Measurements from ENCODE around the gene SLF1.

The SLF1 gene

DNA sequence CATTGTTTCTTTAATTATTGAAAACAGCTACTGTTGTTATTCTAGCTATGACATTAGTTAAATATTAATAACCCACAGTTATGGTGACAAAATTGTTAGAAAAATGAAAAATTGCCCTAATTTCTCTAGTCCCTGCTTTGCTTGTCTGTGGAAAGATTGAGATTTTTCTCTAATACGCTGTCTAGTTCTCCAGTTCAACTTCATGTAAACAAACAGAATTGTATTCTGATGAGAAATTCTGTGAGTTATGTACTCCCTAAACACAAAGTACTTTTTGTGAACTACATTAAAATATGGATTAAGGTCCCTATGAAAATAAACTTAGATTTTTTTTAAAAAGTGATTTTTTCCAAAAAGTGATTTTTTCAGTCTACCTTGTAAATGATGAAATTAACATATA lies 8.7 kb downstream of the SLF1 start:
- Mint-ChIP-seq H3K36me3 (ENCODE audit: low read depth) (peaks cover 24% of the 10 kb centered on the region), H3K4me1 (ENCODE audit: low read depth) (peaks cover 13% of the 10 kb centered on the region), H3K9me3 (peaks cover 5% of the 10 kb centered on the region), H3K27me3 (ENCODE audit: low read depth) (no peaks in the 10 kb centered on the region), H3K4me3 (no peak overlapping the region), H3K27ac (no peak overlapping the region)

DNA sequence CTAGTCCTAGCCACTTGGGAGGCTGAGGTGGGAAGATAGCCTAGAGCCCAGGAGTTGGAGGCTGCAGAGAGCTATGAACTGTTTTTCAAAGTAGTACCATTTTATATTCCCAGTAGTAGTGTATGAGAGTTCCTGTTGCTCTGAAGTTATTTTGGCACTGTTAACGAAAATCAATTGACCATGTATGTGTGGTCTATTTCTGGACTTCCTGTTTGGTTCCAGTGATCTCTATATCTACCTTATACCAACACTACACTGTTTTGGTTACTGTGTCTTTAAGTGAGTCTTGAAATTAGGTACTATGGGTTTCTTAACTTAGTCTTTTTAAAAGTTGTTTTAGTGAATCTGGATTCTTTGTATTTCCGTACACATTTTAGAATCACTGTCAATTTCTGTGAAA lies 13.6 kb downstream of the SLF1 start:
- Mint-ChIP-seq H3K36me3 (ENCODE audit: low read depth) (peaks cover 52% of the 10 kb centered on the region), H3K27ac (no peak overlapping the region), H3K9me3 (peaks cover 21% of the 10 kb centered on the region), H3K4me1 (ENCODE audit: low read depth) (peaks cover 20% of the 10 kb centered on the region), H3K4me3 (no peak overlapping the region), H3K27me3 (ENCODE audit: low read depth) (no peaks in the 10 kb centered on the region)

DNA sequence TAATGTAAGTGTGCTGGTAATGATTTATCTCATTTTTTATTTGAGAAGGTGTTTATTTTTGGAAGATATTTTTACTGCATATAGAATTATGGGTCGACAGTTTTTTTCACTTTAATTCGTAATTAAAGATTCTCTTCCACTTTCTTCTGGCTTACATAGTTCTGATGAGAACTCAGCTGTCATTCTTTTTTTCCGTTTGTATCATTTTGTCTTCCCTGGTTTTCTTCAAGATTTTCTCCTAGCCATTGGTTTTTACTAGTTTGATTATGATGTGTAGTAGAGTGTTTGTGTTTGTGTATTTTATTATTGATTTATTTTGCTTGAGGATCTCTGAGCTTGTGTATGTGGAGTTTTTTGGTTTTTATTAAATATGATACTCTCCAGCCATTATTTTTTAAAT lies 21.7 kb downstream of the SLF1 start:
- Mint-ChIP-seq H3K4me3 (no peak overlapping the region), H3K27me3 (ENCODE audit: low read depth) (no peaks in the 10 kb centered on the region), H3K36me3 (ENCODE audit: low read depth) (peaks cover 76% of the 10 kb centered on the region), H3K4me1 (ENCODE audit: low read depth) (peaks cover 18% of the 10 kb centered on the region), H3K27ac (no peak overlapping the region), H3K9me3 (peaks cover 41% of the 10 kb centered on the region)

DNA sequence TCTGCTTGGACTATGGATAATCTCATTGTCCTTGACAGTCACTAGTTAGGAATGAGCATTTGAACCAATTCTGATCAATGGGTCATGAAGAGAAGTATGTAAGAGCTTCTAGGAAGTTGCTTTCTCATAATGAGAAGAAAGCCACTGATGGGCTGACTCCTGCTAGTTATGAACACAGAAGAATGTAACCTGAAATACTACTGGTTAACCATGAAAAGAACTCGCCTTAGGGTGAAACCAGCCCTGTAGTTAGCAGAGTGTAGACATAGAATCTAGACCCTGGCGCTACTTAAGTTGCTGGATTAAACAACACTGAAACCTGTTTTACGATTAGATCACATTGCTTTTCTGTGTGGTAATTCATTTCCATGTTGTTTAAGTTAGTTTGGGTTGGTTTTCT lies 26.6 kb downstream of the SLF1 start:
- Mint-ChIP-seq H3K4me3 (no peak overlapping the region), H3K27me3 (ENCODE audit: low read depth) (no peaks in the 10 kb centered on the region), H3K9me3 (peaks cover 14% of the 10 kb centered on the region), H3K4me1 (ENCODE audit: low read depth) (peaks cover 15% of the 10 kb centered on the region), H3K36me3 (ENCODE audit: low read depth) (peaks cover 44% of the 10 kb centered on the region), H3K27ac (no peak overlapping the region)

DNA sequence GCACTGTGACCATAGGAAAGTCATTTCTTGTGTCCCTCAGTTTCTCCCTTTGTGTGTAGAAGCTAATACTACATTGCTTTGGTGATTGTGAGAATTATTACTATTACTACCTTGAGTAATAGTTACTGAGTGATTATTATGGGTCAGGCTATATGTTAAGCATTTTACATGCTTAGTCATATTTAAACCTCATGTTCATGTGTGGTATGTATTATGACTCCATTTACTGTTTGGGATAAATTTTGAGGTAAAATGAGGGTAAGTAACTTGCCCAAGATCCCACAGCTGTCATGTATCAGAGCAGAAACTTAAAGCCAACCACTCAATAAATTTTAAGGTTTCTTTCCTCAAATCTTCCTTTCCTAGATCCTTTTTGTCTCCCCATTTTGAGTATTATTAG lies 28.3 kb downstream of the SLF1 start:
- H3K4me3 Mint-ChIP-seq, result no peak overlapping the region

DNA sequence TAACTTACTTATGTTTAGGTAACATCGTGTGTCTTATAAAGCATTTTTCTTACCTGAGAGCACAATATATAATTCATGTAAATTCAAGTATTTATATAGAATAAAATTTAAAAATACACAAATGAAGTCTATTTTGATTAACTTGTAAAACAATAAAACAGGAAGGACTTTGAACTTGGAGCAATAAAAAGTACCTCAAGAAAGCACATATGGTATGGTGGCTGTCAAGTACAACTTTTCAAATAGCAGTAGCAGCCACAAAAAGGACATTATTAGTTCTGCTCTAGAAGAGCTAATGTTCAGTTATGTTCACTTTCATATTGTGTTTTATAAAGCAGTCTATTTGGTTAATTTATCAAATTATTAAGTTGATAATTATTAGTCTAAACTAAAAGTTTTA lies 31.4 kb downstream of the SLF1 start:
- no peak overlapping the region for H3K27ac Mint-ChIP-seq
- H3K4me3 Mint-ChIP-seq, result no peak overlapping the region
- peaks cover 30% of the 10 kb centered on the region for H3K36me3 Mint-ChIP-seq (ENCODE audit: low read depth)
- H3K4me1 Mint-ChIP-seq (ENCODE audit: low read depth), result peaks cover 3% of the 10 kb centered on the region
- peaks cover 8% of the 10 kb centered on the region for H3K9me3 Mint-ChIP-seq
- H3K27me3 Mint-ChIP-seq (ENCODE audit: low read depth), result no peaks in the 10 kb centered on the region

More for the DNA sequence above, 28.3 kb downstream of the SLF1 start:
- Mint-ChIP-seq H3K27ac (no peak overlapping the region), H3K4me1 (ENCODE audit: low read depth) (peaks cover 15% of the 10 kb centered on the region), H3K9me3 (no peaks in the 10 kb centered on the region), H3K27me3 (ENCODE audit: low read depth) (no peaks in the 10 kb centered on the region), H3K36me3 (ENCODE audit: low read depth) (peaks cover 33% of the 10 kb centered on the region)

DNA sequence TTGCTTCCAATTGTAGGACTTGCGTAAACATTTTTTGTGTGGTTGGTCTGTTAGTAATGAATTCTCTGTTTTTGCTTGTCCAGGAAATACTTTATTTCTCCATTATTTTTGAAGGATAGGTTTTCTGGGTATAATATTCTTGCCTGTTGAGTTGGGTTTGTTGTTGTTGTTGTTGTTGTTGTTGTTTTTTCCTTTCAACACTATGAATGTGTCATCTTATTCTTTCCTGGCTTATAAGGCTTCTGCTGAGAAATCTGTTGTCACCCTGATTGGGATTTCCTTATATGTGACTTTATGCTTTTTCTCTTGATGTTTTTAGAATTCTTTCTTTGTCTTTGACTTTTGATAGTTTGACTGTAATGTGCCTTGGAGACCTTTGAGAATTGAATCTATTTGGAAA lies 39.8 kb downstream of the SLF1 start:
- H3K27ac Mint-ChIP-seq, result no peak overlapping the region
- peaks cover 5% of the 10 kb centered on the region for H3K4me1 Mint-ChIP-seq (ENCODE audit: low read depth)
- peaks cover 69% of the 10 kb centered on the region for H3K36me3 Mint-ChIP-seq (ENCODE audit: low read depth)
- peaks cover 55% of the 10 kb centered on the region for H3K9me3 Mint-ChIP-seq
- H3K4me3 Mint-ChIP-seq, result no peak overlapping the region
- H3K27me3 Mint-ChIP-seq (ENCODE audit: low read depth), result no peaks in the 10 kb centered on the region

DNA sequence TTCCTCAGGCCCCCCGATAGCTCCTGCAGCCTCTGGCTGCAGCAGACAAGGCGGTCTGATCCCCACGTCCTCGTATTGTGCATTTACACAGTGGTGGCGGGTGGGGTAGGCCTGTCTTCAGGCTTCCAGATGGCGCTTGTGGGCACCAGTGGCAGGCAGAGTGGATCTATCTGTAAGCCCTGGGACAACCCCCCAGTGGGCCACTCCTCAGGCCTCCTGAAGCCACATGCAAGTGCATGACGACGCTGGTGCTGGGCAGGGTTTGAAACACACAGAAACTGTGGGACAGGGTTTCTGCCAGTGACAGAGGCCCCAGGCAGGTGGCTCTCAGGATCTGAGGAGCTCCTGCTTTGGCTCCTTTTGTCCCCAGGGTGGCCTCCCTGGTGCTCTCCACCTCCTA lies 42.0 kb downstream of the SLF1 start:
- H3K27me3 Mint-ChIP-seq (ENCODE audit: low read depth), result no peaks in the 10 kb centered on the region
- peaks cover 56% of the 10 kb centered on the region for H3K36me3 Mint-ChIP-seq (ENCODE audit: low read depth)
- H3K27ac Mint-ChIP-seq, result no peak overlapping the region
- no peak overlapping the region for H3K4me3 Mint-ChIP-seq
- peaks cover 45% of the 10 kb centered on the region for H3K9me3 Mint-ChIP-seq
- peaks cover 5% of the 10 kb centered on the region for H3K4me1 Mint-ChIP-seq (ENCODE audit: low read depth)

DNA sequence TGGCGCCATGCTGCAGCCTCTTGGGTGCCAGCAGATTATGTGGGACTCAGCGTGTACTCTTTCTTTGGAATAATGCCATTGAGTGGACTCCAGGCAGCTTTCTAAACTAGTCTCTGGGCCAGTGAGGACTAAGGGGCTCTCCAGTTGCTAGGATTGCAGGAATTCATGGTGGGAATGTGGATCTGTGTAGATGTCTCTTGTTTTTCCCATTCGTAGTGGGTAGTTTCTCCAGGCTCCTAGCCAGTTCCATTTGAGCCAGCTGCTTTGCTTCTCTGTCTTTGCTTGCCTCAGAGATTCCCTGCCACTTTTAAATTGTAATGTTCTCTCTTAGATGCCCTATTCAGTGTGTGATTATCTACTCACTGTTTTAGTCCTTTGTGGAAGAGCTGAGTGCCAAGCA lies 42.6 kb downstream of the SLF1 start:
- H3K36me3 Mint-ChIP-seq (ENCODE audit: low read depth), result peaks cover 53% of the 10 kb centered on the region
- H3K27me3 Mint-ChIP-seq (ENCODE audit: low read depth), result no peaks in the 10 kb centered on the region
- H3K9me3 Mint-ChIP-seq, result peaks cover 39% of the 10 kb centered on the region

DNA sequence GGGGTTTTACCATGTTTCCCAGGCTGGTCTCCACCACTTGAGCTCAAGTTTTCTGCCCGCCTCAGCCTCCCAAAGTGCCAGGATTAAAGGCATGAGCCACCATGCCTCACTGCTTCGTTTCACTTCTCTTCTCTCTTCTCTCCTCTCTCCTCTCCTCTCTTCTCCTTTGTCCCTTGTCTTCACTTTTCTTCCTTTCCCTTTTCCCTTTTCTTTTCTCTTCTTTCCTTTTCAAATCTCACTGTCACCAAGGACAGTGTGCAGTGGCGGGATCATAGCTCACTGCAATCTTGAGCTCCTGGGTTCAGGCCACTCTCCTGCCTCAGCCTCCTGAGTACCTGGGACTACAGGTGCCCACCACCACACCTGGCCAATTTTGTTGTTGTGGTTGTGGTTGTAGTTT lies 49.5 kb downstream of the SLF1 start:
- H3K27me3 Mint-ChIP-seq (ENCODE audit: low read depth), result no peaks in the 10 kb centered on the region
- H3K36me3 Mint-ChIP-seq (ENCODE audit: low read depth), result peaks cover 25% of the 10 kb centered on the region
- peaks cover 6% of the 10 kb centered on the region for H3K4me1 Mint-ChIP-seq (ENCODE audit: low read depth)
- no peaks in the 10 kb centered on the region for H3K9me3 Mint-ChIP-seq
- no peak overlapping the region for H3K27ac Mint-ChIP-seq
- no peak overlapping the region for H3K4me3 Mint-ChIP-seq

More for the DNA sequence above, 42.6 kb downstream of the SLF1 start:
- no peak overlapping the region for H3K4me3 Mint-ChIP-seq
- no peak overlapping the region for H3K27ac Mint-ChIP-seq
- H3K4me1 Mint-ChIP-seq (ENCODE audit: low read depth), result peaks cover 5% of the 10 kb centered on the region

DNA sequence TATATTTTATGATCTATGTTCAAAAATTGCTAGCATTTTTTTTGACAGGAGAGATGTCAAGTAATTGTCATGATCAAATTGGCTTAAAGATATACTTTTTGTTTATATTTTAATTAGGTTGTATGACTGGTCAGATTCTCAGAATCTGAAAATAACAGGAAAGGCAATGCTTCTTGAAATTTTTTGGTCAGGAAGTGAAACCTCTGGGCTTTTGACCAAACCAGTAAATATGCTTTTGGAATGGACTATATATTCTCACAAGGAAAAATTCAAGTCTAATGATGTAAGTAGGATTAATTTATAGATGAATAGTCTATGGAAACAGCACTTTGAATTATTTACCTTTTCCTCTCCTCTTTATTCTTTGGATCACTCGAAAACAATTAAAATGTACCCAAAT lies 52.3 kb downstream of the SLF1 start:
- H3K27ac Mint-ChIP-seq, result no peak overlapping the region
- no peaks in the 10 kb centered on the region for H3K27me3 Mint-ChIP-seq (ENCODE audit: low read depth)
- no peaks in the 10 kb centered on the region for H3K9me3 Mint-ChIP-seq
- peaks cover 24% of the 10 kb centered on the region for H3K36me3 Mint-ChIP-seq (ENCODE audit: low read depth)
- H3K4me3 Mint-ChIP-seq, result no peak overlapping the region
- H3K4me1 Mint-ChIP-seq (ENCODE audit: low read depth), result peaks cover 8% of the 10 kb centered on the region

DNA sequence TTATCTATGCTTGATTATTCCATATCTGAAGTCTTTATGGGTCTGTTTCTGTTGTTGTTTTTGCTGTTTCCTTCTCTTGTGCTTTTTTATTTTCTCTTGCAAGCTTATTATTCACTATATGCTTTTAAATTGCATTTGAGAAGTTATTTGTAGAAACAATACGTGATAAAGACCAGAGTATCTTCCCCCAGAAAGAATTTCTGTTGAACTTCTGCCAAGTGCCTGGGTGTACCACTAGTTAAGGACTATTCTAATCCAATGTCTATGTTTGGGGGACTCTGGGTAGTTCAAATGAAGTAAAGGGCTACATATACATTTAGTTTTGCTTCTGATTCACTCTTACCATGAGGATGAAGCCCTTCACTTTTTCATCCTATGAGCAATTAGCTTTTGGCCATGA lies 54.3 kb downstream of the SLF1 start:
- H3K9me3 Mint-ChIP-seq, result no peaks in the 10 kb centered on the region
- H3K36me3 Mint-ChIP-seq (ENCODE audit: low read depth), result peaks cover 18% of the 10 kb centered on the region
- no peak overlapping the region for H3K4me3 Mint-ChIP-seq
- H3K27me3 Mint-ChIP-seq (ENCODE audit: low read depth), result no peaks in the 10 kb centered on the region
- peaks cover 8% of the 10 kb centered on the region for H3K4me1 Mint-ChIP-seq (ENCODE audit: low read depth)
- no peak overlapping the region for H3K27ac Mint-ChIP-seq

DNA sequence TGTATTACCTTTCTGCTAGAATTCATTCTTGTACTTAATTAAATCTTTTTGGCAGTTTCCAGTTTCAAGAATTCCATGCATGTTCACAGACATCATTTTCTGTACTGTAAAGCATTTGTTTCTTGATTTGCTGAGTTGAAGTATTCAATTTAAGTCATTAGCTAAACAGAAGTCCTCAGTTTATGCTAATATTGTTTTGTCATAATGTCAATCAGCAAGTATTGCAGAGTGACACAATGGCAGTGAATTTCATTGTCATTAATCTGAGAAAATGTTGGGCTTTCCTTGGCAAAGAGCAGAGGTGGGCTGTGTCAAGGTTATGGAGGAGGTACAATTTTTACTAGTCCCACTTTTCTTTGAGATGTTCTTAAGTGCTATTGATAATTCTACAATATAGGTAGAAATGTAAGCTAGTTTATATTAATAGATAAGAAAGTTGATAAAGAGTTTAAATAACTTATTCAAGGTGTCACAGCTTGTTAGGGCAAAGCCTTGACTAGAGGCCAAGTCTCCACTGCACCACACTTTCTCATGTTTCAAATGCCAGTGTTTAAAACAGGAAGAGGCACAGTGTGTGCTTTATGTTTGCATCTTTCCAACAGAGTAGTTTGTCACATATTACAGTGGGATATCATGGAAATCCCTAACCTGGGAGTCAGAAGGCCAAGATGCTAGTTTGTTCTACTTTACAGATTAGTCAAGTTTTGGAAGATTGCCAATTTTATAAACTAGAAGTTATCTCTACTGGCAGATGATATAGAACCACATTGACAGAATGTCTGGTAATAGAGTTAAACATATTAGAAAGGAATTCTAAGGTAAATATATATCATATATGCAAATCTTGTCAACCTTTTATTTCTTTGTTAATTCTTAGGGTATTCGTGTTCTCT lies 56.3 kb downstream of the SLF1 start:
- H3K36me3 Mint-ChIP-seq (ENCODE audit: low read depth), result peaks cover 23% of the 10 kb centered on the region
- H3K9me3 Mint-ChIP-seq, result no peaks in the 10 kb centered on the region
- no peaks in the 10 kb centered on the region for H3K27me3 Mint-ChIP-seq (ENCODE audit: low read depth)
- no peak overlapping the region for H3K27ac Mint-ChIP-seq
- peaks cover 7% of the 10 kb centered on the region for H3K4me1 Mint-ChIP-seq (ENCODE audit: low read depth)
- no peak overlapping the region for H3K4me3 Mint-ChIP-seq

DNA sequence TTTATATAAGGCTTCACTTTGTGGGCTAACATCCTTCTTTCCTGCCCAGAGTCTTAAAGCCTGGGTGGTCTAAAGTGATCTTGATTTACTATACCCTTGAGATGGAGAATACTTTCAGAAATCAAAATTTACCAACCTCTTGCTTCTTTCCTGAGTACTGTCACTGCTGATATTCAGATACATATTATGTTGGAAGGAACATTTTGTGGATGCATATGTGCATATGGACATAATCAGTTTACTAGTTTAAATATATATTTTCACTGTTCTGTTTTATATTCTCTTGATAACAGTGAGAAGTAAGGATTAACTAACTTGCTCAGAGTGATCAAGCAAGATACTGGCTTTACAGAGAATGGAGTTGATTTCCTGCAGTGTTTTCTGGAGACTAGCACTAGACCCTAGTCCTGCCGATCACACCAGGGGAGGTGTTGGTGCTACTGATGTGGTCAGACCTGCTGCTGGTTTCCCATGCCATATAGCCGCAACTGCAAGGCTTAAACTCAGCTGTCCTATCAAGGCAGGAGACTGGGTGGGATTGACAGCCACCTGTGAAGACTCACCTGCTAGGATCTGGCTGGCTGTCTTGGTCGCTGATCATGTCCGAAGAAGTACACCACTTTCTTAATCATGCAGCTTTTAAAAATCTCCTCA lies 57.6 kb downstream of the SLF1 start:
- no peaks in the 10 kb centered on the region for H3K9me3 Mint-ChIP-seq
- no peaks in the 10 kb centered on the region for H3K27me3 Mint-ChIP-seq (ENCODE audit: low read depth)
- H3K36me3 Mint-ChIP-seq (ENCODE audit: low read depth), result peaks cover 23% of the 10 kb centered on the region
- H3K4me3 Mint-ChIP-seq, result no peak overlapping the region
- H3K4me1 Mint-ChIP-seq (ENCODE audit: low read depth), result peaks cover 7% of the 10 kb centered on the region
- no peak overlapping the region for H3K27ac Mint-ChIP-seq

DNA sequence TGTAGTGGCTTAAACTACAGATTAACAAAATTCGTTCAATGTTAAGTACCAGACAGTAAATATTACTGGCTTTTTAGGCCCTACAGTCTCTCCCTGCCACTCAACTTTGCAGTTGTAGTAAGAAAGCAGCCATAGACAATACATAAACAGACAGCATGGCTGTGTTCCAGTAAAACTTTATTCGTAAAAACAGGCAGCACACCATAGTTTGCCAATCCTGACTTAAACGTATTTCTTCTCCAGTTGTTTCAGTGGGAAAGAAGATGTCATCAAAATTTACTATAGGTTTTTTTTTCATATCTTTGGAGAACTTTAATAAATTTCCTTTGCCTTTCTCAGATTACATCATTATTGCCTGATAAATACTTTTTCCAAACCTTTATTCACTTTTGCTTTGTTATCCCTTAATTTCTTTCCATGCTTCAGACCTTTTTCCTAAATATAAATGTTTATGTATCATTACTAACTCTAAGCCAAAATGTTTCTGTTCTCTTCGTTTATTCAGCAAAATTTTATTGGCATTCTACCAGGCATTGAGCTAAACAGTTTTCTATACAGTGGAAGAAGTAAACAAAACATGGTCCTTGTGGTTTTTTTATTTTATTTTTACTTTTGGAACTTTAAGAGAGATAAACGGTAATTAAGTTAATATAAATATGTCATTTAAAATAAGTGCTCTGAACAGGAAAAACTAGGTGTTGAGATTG lies 64.5 kb downstream of the SLF1 start:
- peaks cover 2% of the 10 kb centered on the region for H3K4me1 Mint-ChIP-seq (ENCODE audit: low read depth)
- H3K9me3 Mint-ChIP-seq, result no peaks in the 10 kb centered on the region
- no peak overlapping the region for H3K4me3 Mint-ChIP-seq
- peaks cover 22% of the 10 kb centered on the region for H3K36me3 Mint-ChIP-seq (ENCODE audit: low read depth)
- H3K27ac Mint-ChIP-seq, result no peak overlapping the region
- no peaks in the 10 kb centered on the region for H3K27me3 Mint-ChIP-seq (ENCODE audit: low read depth)
